COLO668 (cell line): Measurements from ENCODE around the gene CPED1.
"Not testable (repeated sequence)": the region's sequence is repeated elsewhere in the genome, so short reads cannot be mapped to it uniquely, and the experiment has no call there.

Experiments
- DNase-seq: peaks from one replicate; lab custom pipeline; 2025; ENCODE audit not compliant: unreplicated experiment; lab: John Stamatoyannopoulos, UW

Gene CPED1

GRCh38 chr7:121303422-121304101 is 315.1 kb downstream of the CPED1 start:
- DNase-seq: no peak

GRCh38 chr7:121304102-121304658 is 315.7 kb downstream of the CPED1 start:
- DNase-seq: no peak

GRCh38 chr7:121305109-121305508 is 316.6 kb downstream of the CPED1 start:
- DNase-seq: no peak

- DNase-seq: no peak
These were observed 318.1 kb downstream of the CPED1 start for GRCh38 chr7:121306565-121306964.

- DNase-seq: no peak
These were observed 318.6 kb downstream of the CPED1 start for GRCh38 chr7:121307021-121307574.

GRCh38 chr7:121313220-121313792 is 324.8 kb downstream of the CPED1 start:
- no peak for DNase-seq

- peak; percentile 72 for DNase-seq
These were observed 325.5 kb downstream of the CPED1 start for GRCh38 chr7:121313793-121314676.

GRCh38 chr7:121315170-121315569 is 326.7 kb downstream of the CPED1 start:
- DNase-seq: not testable (repeated sequence)

- no peak for DNase-seq
These were observed 333.9 kb downstream of the CPED1 start for GRCh38 chr7:121322460-121322859.

GRCh38 chr7:121323515-121324302 is 335.2 kb downstream of the CPED1 start:
- no peak for DNase-seq

- DNase-seq: no peak
These were observed 339.2 kb downstream of the CPED1 start for GRCh38 chr7:121327671-121328070.

GRCh38 chr7:121328508-121329190 is 340.1 kb downstream of the CPED1 start, which contains the start of gene WNT16:
TSS of gene WNT16 (plus strand) at chr7:121329000. CDS start at chr7:121329293, 293 bp downstream.
- DNase-seq: no peak

- peak; percentile 71 for DNase-seq
These were observed 340.9 kb downstream of the CPED1 start for GRCh38 chr7:121329191-121330052.

GRCh38 chr7:121330053-121330833 is 341.7 kb downstream of the CPED1 start:
- DNase-seq: peak; percentile 62

- DNase-seq: no peak
These were observed 342.5 kb downstream of the CPED1 start for GRCh38 chr7:121331048-121331447.

GRCh38 chr7:121331574-121331973 is 343.1 kb downstream of the CPED1 start:
- no peak for DNase-seq

- no peak for DNase-seq
These were observed 345.9 kb downstream of the CPED1 start for GRCh38 chr7:121334376-121334775.
